HG03097 (cell line): ENCODE results near the gene PPT2.
"Not testable (repeated sequence)": the region's sequence is repeated elsewhere in the genome, so short reads cannot be mapped to it uniquely, and the experiment has no call there.

ENCODE experiments used
- ATAC-seq: cut with Tn5 transposase; IDR thresholded peaks from one replicate; pipeline ENCODE4 v1.9.1; 2021; ENCODE audit not compliant: unreplicated experiment, low FRiP score

The PPT2 gene

GRCh38 chr6:32175322-32175710 lies 21.4 kb downstream of the PPT2 start:
- no peak for ATAC-seq

GRCh38 chr6:32175711-32176475 lies 22.0 kb downstream of the PPT2 start, which contains the start of gene AGPAT1:
TSS of gene AGPAT1 (minus strand) at chr6:32176084. CDS start at chr6:32171496, 4,588 bp downstream.
- peak; percentile 27 for ATAC-seq

GRCh38 chr6:32176476-32177182 lies 22.7 kb downstream of the PPT2 start:
- no peak for ATAC-seq

- peak; percentile 6 for ATAC-seq
Measured at GRCh38 chr6:32177183-32177787, 23.3 kb downstream of the PPT2 start.

- ATAC-seq: peak; percentile 80
Measured at GRCh38 chr6:32177788-32178546, 24.0 kb downstream of the PPT2 start, which contains the start of gene RNF5. TSS of gene RNF5 (plus strand) at chr6:32178405. CDS start at chr6:32178512, 107 bp downstream.

- ATAC-seq: no peak
Measured at GRCh38 chr6:32178547-32179440, 24.9 kb downstream of the PPT2 start.

GRCh38 chr6:32179766-32180405 lies 25.9 kb downstream of the PPT2 start:
- no peak for ATAC-seq

GRCh38 chr6:32181148-32181702 lies 27.3 kb downstream of the PPT2 start:
- no peak for ATAC-seq

- ATAC-seq: no peak
Measured at GRCh38 chr6:32181915-32182529, 28.1 kb downstream of the PPT2 start.

GRCh38 chr6:32182555-32182981 lies 28.6 kb downstream of the PPT2 start:
- no peak for ATAC-seq

- no peak for ATAC-seq
Measured at GRCh38 chr6:32183030-32183429, 29.1 kb downstream of the PPT2 start.

GRCh38 chr6:32183483-32184083 lies 29.6 kb downstream of the PPT2 start:
- ATAC-seq: no peak

- ATAC-seq: no peak
Measured at GRCh38 chr6:32184084-32184640, 30.2 kb downstream of the PPT2 start, which contains the start of gene AGER. TSS of gene AGER (minus strand) at chr6:32184253. CDS start at chr6:32184222, 31 bp downstream.

- not testable (repeated sequence) for ATAC-seq
Measured at GRCh38 chr6:32185681-32186131, 31.8 kb downstream of the PPT2 start.

- ATAC-seq: not testable (repeated sequence)
Measured at GRCh38 chr6:32186151-32186840, 32.4 kb downstream of the PPT2 start.

- ATAC-seq: no peak
Measured at GRCh38 chr6:32187009-32187709, 33.2 kb downstream of the PPT2 start.
